Measurements from ENCODE around the gene PIP5K1A.

The PIP5K1A gene

GRCh38 chr1:151175863-151176262 is 22.5 kb upstream of the PIP5K1A start, which contains the start of gene TMOD4 (continued):
- TF ChIP-seq ZBTB7A (tag by site-specific recombination; IDR thresholded peaks at IDR 0.05; ENCODE audit: low read depth) (no peak), ZNF398 (tag by site-specific recombination; IDR thresholded peaks at IDR 0.05) (peak; percentile 75), GLIS2 (tag by site-specific recombination; IDR thresholded peaks at IDR 0.05) (peak; percentile 43; the same call in 1 of the 2 replicates), ZNF555 (tag by site-specific recombination; conservative IDR thresholded peaks at IDR 0.05) (no peak), ZNF416 (tag by site-specific recombination; IDR thresholded peaks at IDR 0.05) (no peak), OVOL3 (tag by site-specific recombination; IDR thresholded peaks at IDR 0.05) (no peak), ZBTB49 (tag by site-specific recombination; IDR thresholded peaks at IDR 0.05; ENCODE audit: low read depth) (no peak), BCL11B (tag by site-specific recombination; IDR thresholded peaks at IDR 0.05; ENCODE audit: low read depth) (no peak), ZNF239 (tag by site-specific recombination; IDR thresholded peaks at IDR 0.05) (no peak), ZNF202 (tag by site-specific recombination; IDR thresholded peaks at IDR 0.05; ENCODE audit: borderline replicate concordance) (no peak), FEZF1 (tag by site-specific recombination; IDR thresholded peaks at IDR 0.05) (no peak)
- TF ChIP-seq, protein P1, sequence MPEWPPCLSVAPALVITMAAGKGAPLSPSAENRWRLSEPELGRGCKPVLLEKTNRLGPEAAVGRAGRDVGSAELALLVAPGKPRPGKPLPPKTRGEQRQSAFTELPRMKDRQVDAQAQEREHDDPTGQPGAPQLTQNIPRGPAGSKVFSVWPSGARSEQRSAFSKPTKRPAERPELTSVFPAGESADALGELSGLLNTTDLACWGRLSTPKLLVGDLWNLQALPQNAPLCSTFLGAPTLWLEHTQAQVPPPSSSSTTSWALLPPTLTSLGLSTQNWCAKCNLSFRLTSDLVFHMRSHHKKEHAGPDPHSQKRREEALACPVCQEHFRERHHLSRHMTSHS (tag by site-specific recombination; IDR thresholded peaks at IDR 0.05), result no peak
- TF ChIP-seq, protein P2, sequence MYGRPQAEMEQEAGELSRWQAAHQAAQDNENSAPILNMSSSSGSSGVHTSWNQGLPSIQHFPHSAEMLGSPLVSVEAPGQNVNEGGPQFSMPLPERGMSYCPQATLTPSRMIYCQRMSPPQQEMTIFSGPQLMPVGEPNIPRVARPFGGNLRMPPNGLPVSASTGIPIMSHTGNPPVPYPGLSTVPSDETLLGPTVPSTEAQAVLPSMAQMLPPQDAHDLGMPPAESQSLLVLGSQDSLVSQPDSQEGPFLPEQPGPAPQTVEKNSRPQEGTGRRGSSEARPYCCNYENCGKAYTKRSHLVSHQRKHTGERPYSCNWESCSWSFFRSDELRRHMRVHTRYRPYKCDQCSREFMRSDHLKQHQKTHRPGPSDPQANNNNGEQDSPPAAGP (tag by site-specific recombination; IDR thresholded peaks at IDR 0.05), result no peak
- TF ChIP-seq, protein P3, sequence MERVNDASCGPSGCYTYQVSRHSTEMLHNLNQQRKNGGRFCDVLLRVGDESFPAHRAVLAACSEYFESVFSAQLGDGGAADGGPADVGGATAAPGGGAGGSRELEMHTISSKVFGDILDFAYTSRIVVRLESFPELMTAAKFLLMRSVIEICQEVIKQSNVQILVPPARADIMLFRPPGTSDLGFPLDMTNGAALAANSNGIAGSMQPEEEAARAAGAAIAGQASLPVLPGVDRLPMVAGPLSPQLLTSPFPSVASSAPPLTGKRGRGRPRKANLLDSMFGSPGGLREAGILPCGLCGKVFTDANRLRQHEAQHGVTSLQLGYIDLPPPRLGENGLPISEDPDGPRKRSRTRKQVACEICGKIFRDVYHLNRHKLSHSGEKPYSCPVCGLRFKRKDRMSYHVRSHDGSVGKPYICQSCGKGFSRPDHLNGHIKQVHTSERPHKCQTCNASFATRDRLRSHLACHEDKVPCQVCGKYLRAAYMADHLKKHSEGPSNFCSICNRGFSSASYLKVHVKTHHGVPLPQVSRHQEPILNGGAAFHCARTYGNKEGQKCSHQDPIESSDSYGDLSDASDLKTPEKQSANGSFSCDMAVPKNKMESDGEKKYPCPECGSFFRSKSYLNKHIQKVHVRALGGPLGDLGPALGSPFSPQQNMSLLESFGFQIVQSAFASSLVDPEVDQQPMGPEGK (tag by site-specific recombination; IDR thresholded peaks at IDR 0.05), result peak; percentile 41; the same call in 1 of the 2 replicates

DNA sequence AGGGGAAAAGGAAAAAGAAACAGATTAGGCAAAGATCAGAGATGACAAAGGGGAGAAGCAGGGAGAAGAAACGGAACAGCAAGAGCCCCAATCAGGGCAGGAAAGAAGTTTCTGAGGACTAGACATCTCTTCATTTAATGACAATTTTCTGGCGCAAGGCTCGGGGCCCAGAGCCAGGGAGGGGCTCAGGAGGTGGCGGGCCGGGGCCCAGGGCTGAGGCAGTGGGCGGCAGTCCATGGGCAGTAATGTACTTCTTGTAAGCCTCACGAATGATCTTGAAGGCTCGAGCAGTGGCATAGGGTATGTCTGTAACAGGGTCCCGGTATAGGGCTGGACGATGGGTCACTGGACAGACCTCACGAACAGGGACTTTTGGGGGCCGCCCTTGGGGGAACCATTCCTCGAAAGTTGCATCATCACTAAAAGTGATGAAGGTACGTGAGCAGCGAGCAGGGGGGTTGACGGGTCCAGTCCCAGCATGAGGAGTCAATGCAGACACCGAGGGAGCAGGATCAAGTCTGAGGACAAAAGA is 21.8 kb upstream of the PIP5K1A start:
- Histone ChIP-seq H3K36me3 (ENCODE audit: control insufficient read depth in 2 of 2, insufficient read depth in 1 of 2, low read length in 2 of 2) (peaks cover 47 to 84% of the 10 kb centered on the region in 2 experiments), H3K4me1 (ENCODE audit: control insufficient read depth, insufficient read depth, low read length) (no peaks in the 10 kb centered on the region), H3K27ac (ENCODE audit: extremely low read depth, low read depth, low read length) (no peak overlapping the region), H3K4me3 (ENCODE audit: low read depth, low read length) (no peak overlapping the region), H3K9me3 (ENCODE audit: control insufficient read depth, insufficient read depth, low read depth, low read length) (no peaks in the 10 kb centered on the region)
- ChIA-PET CTCF (interaction anchor here (0.6 to 1.7 kb wide), 11 partner anchors 8 to 630 kb away, joined by 3 to 6 read pairs (median 4); partner anchors contain the start of gene VPS72), POLR2A (interaction anchor here (1.4 kb wide), 1 partner anchor 11 kb away, joined by 5 read pairs; the partner anchor contains the start of gene LYSMD1)
- TF ChIP-seq ZNF660 (tag by site-specific recombination; IDR thresholded peaks at IDR 0.05) (no peak), ZNF529 (tag by site-specific recombination; IDR thresholded peaks at IDR 0.05; ENCODE audit: insufficient replicate concordance) (no peak), BCL11B (tag by site-specific recombination; IDR thresholded peaks at IDR 0.05; ENCODE audit: low read depth) (no peak), SP7 (tag by site-specific recombination; IDR thresholded peaks at IDR 0.05) (no peak), ZSCAN16 (tag by site-specific recombination; IDR thresholded peaks at IDR 0.05) (no peak), HOXC10 (CRISPR knock-in tag; IDR thresholded peaks at IDR 0.05) (no peak), ZNF571 (tag by site-specific recombination; IDR thresholded peaks at IDR 0.05) (no peak), ZFP3 (tag by site-specific recombination; IDR thresholded peaks at IDR 0.05; ENCODE audit: low read depth) (no peak), ZNF677 (tag by site-specific recombination; IDR thresholded peaks at IDR 0.05) (no peak), ZFP69B (tag by site-specific recombination; IDR thresholded peaks at IDR 0.05) (no peak), ZNF26 (tag by site-specific recombination; IDR thresholded peaks at IDR 0.05) (no peak), ZNF341 (tag by site-specific recombination; IDR thresholded peaks at IDR 0.05; ENCODE audit: low read depth) (no peak)
- TF ChIP-seq, protein P4, sequence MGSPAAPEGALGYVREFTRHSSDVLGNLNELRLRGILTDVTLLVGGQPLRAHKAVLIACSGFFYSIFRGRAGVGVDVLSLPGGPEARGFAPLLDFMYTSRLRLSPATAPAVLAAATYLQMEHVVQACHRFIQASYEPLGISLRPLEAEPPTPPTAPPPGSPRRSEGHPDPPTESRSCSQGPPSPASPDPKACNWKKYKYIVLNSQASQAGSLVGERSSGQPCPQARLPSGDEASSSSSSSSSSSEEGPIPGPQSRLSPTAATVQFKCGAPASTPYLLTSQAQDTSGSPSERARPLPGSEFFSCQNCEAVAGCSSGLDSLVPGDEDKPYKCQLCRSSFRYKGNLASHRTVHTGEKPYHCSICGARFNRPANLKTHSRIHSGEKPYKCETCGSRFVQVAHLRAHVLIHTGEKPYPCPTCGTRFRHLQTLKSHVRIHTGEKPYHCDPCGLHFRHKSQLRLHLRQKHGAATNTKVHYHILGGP (tag by site-specific recombination; IDR thresholded peaks at IDR 0.05), result no peak
